ENCODE measurements around the gene MEIS1. TPM values are rescaled to one million over a fixed set of nuclear protein-coding genes. Genes with fewer than 3 reads are reported as not detected.

The MEIS1 gene
- total and polyA plus RNA-seq, 2 of the 8 experiments (the other 6 are each of a cell fraction or from before 2014, with no cell fraction given), result 0.17 to 1.2 TPM

DNA sequence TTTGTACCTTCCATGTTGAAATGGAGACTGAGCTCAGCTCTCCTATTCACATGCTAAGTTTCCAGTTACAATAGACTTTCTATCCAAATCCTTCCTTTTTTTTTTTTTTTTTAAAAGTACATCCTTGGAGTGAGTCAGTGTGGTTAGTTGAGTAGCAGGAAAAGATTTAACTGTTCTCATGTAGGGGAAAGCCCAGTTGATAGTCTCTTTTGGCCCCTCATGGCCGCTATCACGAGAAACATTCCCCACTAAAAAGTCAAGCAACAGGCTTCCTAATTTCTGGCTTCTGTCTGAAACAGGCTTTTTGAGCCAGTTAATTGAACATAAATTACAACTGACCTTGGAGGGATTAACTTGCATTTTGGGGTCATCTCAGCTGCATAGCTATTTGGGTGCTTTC is 161.3 kb downstream of the MEIS1 start (continued):
- TF ChIP-seq, protein P1, sequence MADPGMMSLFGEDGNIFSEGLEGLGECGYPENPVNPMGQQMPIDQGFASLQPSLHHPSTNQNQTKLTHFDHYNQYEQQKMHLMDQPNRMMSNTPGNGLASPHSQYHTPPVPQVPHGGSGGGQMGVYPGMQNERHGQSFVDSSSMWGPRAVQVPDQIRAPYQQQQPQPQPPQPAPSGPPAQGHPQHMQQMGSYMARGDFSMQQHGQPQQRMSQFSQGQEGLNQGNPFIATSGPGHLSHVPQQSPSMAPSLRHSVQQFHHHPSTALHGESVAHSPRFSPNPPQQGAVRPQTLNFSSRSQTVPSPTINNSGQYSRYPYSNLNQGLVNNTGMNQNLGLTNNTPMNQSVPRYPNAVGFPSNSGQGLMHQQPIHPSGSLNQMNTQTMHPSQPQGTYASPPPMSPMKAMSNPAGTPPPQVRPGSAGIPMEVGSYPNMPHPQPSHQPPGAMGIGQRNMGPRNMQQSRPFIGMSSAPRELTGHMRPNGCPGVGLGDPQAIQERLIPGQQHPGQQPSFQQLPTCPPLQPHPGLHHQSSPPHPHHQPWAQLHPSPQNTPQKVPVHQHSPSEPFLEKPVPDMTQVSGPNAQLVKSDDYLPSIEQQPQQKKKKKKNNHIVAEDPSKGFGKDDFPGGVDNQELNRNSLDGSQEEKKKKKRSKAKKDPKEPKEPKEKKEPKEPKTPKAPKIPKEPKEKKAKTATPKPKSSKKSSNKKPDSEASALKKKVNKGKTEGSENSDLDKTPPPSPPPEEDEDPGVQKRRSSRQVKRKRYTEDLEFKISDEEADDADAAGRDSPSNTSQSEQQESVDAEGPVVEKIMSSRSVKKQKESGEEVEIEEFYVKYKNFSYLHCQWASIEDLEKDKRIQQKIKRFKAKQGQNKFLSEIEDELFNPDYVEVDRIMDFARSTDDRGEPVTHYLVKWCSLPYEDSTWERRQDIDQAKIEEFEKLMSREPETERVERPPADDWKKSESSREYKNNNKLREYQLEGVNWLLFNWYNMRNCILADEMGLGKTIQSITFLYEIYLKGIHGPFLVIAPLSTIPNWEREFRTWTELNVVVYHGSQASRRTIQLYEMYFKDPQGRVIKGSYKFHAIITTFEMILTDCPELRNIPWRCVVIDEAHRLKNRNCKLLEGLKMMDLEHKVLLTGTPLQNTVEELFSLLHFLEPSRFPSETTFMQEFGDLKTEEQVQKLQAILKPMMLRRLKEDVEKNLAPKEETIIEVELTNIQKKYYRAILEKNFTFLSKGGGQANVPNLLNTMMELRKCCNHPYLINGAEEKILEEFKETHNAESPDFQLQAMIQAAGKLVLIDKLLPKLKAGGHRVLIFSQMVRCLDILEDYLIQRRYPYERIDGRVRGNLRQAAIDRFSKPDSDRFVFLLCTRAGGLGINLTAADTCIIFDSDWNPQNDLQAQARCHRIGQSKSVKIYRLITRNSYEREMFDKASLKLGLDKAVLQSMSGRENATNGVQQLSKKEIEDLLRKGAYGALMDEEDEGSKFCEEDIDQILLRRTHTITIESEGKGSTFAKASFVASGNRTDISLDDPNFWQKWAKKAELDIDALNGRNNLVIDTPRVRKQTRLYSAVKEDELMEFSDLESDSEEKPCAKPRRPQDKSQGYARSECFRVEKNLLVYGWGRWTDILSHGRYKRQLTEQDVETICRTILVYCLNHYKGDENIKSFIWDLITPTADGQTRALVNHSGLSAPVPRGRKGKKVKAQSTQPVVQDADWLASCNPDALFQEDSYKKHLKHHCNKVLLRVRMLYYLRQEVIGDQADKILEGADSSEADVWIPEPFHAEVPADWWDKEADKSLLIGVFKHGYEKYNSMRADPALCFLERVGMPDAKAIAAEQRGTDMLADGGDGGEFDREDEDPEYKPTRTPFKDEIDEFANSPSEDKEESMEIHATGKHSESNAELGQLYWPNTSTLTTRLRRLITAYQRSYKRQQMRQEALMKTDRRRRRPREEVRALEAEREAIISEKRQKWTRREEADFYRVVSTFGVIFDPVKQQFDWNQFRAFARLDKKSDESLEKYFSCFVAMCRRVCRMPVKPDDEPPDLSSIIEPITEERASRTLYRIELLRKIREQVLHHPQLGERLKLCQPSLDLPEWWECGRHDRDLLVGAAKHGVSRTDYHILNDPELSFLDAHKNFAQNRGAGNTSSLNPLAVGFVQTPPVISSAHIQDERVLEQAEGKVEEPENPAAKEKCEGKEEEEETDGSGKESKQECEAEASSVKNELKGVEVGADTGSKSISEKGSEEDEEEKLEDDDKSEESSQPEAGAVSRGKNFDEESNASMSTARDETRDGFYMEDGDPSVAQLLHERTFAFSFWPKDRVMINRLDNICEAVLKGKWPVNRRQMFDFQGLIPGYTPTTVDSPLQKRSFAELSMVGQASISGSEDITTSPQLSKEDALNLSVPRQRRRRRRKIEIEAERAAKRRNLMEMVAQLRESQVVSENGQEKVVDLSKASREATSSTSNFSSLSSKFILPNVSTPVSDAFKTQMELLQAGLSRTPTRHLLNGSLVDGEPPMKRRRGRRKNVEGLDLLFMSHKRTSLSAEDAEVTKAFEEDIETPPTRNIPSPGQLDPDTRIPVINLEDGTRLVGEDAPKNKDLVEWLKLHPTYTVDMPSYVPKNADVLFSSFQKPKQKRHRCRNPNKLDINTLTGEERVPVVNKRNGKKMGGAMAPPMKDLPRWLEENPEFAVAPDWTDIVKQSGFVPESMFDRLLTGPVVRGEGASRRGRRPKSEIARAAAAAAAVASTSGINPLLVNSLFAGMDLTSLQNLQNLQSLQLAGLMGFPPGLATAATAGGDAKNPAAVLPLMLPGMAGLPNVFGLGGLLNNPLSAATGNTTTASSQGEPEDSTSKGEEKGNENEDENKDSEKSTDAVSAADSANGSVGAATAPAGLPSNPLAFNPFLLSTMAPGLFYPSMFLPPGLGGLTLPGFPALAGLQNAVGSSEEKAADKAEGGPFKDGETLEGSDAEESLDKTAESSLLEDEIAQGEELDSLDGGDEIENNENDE (IDR thresholded peaks at IDR 0.05; ENCODE audit: insufficient replicate concordance, low read length), result no peak
- TF ChIP-seq RAD21 (IDR thresholded peaks at IDR 0.05 in 1 of 2, conservative IDR thresholded peaks at IDR 0.05 in 1 of 2; ENCODE audit: low read depth in 2 of 2, low read length in 2 of 2) (no peak), GABPA (IDR thresholded peaks at IDR 0.05; ENCODE audit: borderline replicate concordance, insufficient read depth, low read length) (no peak), ASH2L (IDR thresholded peaks at IDR 0.05; ENCODE audit: low read length) (no peak), BACH1 (IDR thresholded peaks at IDR 0.05; ENCODE audit: low read length) (no peak), SUZ12 (IDR thresholded peaks at IDR 0.05; ENCODE audit: low read length) (no peak), EZH2 (IDR thresholded peaks at IDR 0.05; ENCODE audit: low read depth, low read length, severe bottlenecking) (no peak)

Data from H1 (cell line).